ENCODE data around the gene LRBA.

DNA sequence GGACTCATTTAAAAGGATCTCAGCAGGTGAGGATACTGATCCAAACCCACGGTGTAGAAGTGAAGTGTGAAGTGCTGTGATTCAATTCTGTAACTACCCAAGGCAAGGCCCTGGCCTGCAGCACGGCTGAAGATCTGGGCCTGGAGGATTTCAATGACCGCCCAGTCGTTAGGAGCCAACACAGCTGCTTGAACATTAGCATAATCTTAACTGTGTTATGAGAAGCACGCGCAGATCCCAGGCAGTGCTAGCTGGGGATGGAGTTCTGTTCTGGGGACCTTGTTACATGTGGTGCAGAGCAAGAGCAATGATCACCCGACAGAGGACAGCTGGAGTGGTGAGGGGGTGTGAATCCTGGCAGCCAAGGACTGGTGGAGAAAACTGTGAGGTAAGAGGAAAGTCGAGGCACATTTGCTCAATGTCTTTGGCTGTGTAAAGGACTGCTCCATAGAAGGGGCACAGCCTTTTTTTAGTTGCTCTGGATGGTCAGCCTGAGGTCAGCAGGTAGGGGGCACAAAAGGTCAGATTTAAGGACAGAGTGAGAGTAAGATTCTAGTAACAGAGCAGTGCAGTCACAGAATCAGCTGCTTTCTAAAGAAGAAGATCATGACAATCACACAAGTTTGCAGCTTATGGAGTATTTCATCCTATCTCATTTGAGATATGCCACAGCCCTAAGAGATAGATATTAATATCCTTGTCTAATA lies 755.1 kb downstream of the LRBA start:
- TF ChIP-seq CTCF (IDR thresholded peaks at IDR 0.05), result no peak
- no peak for TF ChIP-seq POLR2A (IDR thresholded peaks at IDR 0.05)

Measured in ovary (tissue), 3 donors.